OCI-LY1 (cell line): Measurements from ENCODE around the gene C2CD3.

Experiments used
- EZH2 ChIP-seq: fragments of 200-600 bp; sonication (generic), shearing (Covaris generic); IDR thresholded peaks from 2 replicates; pipeline ENCODE4 v1.8.0; 2017; ENCODE audit warnings: borderline replicate concordance, mixed run types, mild to moderate bottlenecking, antibody characterized with exemption, low read length, moderate library complexity, mixed read lengths
- TF ChIP-seq, protein P1 (sequence below): fragments of 200-600 bp; sonication (generic), shearing (Covaris generic); IDR thresholded peaks from 2 replicates; pipeline ENCODE4 v1.5.1; 2017; ENCODE audit warnings: mild to moderate bottlenecking, antibody characterized with exemption, low read length, moderate library complexity, mixed read lengths

DNA sequence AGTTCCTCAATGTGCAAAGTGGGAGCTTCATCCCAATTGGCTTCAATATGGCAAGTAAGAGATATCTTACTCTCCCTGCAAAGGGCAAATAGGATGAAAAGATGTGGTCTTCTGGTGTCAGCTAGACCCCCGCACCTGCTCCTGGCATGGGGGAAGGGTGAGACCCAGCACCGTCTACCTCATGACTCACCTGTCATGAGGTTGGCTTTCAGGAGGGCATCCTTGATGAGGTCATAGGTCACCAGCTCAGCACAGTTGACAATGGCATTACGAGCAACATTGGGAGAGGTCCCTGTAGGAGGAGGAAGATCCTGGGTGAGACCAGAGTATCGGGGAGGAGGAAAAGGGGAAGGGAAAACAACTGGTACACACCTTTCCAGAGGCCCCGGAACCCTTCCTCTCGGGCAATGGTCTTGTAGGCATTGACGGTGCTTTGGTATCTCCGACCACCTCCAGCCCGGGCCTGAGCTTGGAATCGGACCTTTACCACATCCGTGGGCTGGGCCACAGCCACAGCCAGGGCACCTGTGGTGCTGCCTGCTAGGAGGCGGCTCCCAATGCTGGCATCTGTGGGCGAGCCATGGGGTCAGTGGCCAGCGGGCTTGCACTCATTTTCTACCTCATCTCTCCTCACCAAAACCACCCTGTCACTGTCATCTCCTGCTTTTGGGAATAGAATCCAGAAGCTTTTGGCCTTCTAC lies 194.2 kb downstream of the C2CD3 start:
- TF ChIP-seq EZH2, result no peak
- TF ChIP-seq, protein P1, sequence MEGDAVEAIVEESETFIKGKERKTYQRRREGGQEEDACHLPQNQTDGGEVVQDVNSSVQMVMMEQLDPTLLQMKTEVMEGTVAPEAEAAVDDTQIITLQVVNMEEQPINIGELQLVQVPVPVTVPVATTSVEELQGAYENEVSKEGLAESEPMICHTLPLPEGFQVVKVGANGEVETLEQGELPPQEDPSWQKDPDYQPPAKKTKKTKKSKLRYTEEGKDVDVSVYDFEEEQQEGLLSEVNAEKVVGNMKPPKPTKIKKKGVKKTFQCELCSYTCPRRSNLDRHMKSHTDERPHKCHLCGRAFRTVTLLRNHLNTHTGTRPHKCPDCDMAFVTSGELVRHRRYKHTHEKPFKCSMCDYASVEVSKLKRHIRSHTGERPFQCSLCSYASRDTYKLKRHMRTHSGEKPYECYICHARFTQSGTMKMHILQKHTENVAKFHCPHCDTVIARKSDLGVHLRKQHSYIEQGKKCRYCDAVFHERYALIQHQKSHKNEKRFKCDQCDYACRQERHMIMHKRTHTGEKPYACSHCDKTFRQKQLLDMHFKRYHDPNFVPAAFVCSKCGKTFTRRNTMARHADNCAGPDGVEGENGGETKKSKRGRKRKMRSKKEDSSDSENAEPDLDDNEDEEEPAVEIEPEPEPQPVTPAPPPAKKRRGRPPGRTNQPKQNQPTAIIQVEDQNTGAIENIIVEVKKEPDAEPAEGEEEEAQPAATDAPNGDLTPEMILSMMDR, result no peak
